SKM-1 (cell line): Measurements from ENCODE around the gene C22orf42.
"Not testable (repeated sequence)": the region's sequence is repeated elsewhere in the genome, so short reads cannot be mapped to it uniquely, and the experiment has no call there.

Experiments used
- DNase-seq: peaks from one replicate; lab custom pipeline; 2025; ENCODE audit not compliant: unreplicated experiment; lab: John Stamatoyannopoulos, UW

C22orf42 gene, protein sequence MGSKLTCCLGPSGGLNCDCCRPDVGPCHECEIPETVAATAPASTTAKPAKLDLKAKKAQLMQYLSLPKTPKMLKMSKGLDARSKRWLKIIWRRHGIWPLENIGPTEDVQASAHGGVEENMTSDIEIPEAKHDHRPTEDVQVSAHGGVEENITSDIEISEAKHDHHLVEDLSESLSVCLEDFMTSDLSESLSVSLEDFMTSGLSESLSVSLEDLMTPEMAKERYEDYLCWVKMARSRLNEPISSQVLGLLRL

DNA sequence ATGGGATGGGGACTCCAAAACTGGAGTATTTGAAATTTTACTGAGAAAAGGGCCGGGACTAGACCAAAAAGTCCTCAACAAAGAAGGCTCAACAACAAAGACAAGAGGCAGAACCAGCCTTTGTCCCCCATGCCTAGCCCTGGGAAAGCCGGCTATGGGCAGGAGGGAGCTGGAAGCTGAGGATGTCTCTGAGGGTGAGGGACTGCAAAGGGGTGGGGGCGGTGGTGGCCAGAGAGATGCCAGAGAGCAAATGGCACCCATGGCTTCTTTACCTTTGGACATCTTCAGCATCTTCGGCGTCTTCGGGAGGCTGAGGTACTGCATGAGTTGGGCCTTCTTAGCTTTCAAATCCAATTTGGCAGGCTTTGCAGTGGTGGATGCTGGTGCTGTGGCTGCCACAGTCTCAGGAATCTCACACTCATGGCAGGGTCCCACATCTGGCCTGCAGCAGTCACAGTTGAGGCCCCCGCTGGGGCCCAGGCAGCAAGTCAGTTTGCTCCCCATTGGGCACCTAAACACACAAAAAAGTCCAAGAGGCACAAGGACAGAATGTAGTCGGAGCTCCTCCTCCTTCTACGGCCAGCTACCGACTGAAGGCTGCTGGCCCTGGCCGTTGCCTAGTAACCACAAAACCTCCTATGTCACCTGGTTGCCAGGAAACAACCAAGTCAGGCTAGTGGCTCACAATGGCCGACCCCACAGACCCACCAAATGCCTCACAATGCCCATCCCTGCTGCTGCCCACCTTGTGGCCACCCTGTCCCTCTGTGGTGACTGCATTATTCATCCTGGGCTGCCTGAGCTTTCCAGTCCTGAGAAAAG is at the start of gene C22orf42:
Gene C22orf42, minus strand, starts transcription at position 592 of the 822 bp plus-strand sequence. Its CDS starts 88 bp downstream, at position 504.
- no peak for DNase-seq

DNA sequence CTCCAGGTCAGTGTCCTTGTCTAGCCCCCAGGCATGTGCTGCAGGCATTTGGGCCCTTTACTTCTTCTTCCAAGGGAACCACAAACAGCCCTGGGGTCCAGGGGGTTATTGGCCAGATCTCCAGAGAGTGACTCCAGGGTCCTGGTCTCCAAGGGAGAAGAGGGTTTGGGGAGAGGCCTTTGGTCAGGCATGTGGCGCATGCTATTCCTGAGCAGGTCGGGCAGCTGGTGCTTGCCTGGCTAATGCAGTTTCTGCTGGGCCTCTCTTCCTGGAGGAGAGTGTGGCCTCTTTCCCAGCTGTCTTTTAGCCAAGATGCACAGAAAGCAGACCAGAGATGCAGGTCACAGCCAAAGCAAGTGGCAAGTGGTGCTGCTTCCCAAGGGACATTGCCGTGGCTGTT is 49.6 kb upstream of the C22orf42 start:
- no peak for DNase-seq

DNA sequence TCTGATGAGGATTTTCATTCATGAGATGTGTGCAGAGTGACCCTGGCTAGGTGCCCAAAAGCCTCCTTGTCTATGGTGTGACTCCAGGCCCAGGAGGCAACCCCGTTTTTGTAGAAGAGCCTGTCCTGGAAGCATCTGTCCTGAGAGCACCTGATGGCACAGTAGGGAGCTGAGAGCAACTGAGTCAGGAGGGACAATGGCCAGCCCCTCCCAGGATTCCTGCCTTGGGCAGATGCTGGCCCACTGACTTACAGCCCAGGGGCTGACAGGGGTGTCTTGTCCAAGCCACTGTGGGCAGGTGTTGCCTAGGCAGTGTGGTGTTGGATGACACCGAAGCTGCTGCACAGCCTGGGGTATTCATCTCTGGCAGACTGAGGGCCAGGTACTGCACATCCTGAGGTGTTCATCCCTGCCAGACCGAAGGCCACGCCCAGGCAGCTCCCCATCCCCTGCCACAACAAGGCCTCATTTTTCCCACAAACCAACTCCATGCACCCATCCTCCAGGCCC is 48.9 kb upstream of the C22orf42 start:
- no peak for DNase-seq

DNA sequence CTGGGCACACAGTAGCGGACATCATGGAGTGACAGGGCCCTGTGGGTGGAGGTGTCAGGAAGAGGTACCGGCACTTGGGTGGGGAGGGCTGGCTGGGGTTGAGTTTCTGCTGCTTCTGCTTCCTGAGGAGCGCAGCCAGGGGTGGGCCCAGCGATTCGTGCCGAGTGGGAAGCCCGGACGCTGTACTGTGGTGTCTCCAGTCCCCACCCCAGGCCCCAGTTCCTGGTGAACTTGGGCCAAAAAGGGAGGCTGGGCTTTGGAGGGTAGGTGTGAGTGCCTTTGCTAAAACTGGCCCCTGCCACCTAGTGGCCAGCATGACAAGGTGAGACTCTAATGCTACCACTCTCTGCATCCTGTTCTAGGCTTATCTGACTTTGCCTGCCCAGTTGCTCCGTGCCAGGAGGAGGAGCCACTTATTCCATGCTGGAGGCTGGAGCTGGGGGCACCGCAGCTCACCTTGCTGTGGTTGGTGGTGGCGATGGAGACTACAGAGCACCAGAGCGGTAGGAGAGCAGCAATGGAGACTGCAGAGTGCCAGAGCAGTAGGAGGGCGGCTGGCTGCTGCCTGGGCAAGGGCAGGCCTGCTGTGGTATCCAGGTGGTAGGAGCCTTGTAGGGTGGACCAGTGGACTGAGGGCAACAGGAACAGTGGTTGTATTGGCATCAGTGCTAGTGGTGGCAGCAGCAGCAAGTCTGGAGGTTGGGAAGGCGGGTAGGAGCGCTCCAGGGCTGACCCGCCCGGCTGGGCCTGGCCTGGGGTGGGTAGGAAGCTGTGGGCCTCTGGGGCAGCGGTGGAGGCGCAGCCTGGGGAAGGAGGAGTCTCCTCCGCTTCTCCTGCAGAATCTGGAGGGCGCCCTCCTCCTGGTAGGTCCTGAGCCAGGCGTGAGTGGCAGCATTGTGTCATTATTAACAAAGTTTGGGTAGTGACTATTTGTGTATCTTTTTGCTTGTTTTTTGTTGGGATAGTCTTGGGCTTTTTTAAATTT is 48.0 kb upstream of the C22orf42 start:
- peak; percentile 20 for DNase-seq

DNA sequence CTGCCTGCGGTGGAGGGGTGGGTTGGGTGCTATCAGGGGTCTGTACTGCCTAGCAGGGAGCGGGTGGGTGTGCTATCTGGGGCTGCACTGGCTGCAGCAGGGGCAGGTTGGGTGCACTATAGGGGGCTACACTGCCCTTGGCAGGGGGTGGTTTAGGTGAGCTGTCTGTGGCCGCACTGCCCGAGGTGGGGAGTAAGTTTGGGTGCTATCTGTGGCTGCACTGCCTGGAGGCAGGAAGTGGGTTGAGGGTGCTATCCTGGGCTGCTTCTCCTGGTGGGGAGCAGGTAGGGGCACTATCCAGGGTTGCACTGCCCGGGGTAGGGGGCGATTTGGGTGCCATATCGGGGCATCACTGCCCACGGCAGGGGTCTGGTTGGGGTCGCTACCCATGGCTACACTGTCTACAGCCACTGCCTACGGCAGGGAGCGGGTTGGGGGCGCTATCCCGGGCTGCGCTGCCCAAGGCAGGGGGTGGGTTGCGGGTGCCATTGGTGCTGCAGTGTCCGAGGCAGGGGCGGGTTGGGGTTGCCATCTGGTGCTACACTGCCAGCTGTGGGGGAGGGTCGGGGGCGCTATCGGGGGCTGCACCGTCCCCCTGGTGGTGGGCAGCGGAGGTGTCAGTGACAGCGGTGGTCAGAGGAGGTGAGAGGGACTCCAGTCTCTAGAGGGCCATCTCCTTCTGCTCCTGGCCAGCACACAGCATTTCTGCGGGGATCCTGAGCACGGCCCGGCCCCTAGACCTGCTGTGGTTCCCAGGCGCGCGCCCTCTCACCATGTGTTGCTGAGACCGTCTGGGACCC is 47.1 kb upstream of the C22orf42 start:
- no peak for DNase-seq

DNA sequence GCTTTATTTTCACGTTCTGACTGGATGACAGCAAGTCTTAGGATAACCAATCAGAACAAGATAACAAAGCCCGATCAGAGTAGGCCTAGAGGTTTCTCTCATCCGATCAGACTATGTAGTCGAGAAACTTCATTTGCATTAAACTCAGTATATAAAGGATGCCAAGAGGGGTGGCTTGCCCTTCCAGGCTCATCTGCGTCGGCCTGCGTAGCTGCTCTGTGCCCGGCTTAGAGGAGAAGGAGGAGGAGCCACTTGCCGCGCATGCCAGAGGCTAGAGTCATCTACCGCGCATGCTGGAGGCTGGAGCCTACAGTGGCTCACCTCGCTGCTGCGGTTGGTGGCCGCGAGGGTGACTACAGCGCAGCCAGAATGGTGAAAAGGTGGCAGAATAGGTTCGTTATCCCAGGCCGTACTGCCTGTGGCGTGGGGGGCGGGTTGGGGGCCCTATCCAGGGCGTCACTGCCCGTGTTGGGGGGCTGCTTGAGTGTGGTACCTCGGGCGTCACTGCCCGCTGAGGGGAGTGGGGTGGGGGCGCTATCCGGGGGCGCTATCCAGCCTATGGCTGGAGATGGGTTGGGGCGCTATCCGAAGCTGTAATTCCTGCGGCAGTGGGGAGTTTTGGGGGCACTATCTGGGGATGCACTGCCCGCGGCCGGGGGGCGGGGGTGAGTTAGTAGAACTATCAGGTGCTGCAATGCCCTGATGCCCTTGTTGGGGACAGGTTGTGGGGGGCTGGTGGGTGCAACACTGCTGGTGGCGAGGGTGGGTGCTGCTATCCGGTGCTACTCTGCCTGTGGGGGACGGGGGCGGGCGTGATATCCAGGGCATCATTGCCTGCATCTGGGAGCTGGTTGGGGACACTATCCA is 46.0 kb upstream of the C22orf42 start, which contains the start of gene RFPL2:
Gene RFPL2, minus strand, starts transcription at position 218 of the 867 bp plus-strand sequence. CDS start 2,622 bp downstream, outside the sequence.
- no peak for DNase-seq

DNA sequence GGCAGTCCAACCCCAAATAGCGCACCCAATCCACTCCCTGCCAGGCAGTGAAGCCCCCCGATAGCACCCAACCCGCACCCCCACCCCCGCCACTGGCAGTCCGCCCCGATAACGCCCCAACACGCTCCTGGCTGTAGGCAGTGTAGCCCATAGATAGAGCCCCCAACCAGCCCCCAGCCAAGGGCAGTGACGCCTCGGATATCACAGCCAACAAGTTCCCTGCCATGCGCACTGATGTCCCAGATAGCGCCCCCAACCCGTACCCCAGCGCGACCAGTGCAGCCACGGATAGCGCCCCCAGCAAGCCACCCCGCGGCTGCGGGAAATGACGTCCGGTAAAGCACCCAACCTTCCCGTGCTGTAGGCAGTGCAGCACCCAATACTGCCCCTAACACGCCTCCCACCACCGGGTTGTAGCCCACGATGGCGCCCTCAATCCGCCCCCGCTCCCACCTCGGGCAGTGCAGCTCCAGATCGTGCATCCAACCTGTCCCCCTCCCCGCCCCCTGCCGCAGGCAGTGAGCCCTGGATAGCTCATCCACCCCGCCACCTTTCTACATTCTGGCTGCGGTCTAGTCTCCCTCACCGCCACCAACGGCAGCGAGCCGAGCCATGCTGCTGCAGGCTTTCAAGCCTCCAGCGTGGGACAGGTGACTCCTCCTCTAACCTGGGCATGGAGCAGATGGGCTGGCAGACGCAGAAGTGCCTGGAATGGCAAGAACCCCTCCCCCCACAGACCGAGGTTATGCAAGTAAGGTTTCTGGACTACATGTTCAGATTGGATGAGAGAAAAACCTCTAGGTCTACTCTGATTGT is 45.1 kb upstream of the C22orf42 start:
- no peak for DNase-seq

DNA sequence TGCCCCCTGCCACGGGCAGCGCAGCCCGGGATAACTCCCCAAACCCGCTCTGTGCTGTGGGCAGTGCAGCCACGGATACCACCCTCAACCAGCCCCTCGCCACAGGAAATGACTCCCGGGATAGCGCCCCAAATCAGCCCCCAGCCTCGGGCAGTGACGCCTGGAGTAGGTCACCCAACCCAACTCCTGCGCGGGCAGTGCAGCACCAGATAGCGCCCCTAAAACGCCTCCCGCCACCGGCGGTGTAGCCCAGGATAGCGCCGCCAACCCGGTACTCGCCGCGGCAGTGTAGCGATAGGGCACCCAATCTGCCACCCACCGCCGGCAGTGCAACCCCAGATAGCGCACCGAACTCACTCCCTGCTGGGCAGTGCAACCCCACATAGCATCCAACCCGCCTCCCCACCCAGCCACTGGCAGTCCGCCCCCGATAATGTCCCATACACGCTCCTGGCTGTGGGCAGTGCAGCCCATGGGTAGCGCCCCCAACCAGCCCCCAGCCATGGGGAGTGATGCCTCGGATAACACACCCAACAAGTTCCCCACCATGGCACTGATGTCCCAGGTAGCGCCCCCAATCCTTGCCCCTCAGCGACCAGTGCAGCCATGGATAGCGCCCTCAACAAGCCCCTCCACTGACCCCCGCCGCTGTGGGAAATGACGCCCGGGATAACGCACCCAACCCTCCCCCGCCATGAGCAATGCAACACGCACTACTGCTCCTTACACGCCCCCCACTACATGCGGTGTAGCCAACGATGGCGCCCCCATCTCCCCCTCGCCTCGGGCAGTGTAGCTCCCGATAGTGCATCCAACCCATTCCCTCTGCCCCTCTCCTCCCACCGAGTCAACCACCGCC is 44.3 kb upstream of the C22orf42 start:
- DNase-seq = no peak

DNA sequence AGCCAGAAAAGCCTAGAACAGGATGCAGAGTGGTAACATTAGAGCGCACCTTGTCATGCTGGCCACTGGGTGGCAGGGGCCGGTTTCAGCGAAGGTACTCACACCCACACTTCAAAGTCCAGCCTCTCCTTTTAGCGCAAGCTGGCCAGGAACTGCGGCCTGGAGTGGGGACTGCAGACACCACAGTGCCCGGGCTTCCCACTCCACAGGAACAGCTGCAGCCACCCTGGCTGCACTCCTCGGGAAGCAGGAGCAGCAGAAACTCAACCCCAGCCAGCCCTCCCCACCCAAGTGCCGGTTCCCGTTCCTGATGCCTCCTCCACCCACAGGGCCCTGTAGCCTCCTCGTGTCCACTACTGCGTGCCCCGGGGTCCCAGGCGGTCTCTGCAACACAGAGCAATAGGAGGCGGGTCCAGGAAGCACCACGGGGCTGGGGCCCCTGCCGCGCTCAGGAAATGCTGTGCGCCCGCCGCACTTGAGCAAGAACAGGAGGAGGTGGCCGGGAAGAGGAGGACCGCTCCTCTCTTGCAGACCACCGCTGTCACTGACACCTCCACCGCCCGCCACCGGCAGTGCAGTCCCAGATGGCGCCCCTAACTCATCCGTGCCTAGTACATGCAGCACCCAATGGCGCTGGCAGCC is 43.6 kb upstream of the C22orf42 start:
- DNase-seq = peak; percentile 42

DNA sequence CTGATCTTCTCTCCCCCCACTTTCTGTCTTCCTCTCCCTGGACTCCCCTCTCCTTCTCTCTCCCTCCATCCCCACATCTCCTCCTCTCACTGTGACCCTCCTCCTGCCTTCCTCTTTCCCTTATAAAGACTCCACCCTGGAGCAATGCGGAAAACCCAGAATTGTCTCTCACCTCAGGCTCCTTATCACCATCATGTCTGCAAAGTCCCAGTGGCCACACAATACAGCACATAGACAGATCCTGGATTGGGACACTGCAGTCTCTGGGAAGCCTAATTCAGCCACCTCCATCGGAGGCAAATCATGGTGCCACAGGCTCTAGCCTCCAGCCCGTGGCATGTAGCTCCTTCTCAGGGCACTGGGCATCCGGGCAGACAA is 43.0 kb upstream of the C22orf42 start:
- no peak for DNase-seq

DNA sequence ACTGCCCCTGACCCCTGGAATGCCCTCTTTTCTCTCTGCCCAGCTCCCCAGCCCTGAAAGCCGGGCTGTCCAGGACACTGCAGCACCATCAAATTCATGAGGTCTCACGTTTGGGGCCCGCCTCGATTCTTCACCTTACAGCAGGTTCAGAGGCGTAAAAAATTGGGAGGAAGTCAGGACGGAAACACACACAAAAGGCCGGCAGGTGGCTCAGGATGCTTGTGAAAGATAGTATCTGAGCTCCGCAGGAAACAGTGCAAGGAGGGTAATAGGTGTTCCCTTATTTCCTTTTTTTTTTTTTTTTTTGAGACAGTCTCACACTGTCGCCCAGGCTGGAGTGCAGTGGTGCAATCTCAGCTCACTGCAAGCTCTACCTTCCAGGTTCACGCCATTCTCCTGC is 41.6 kb upstream of the C22orf42 start:
- no peak for DNase-seq

DNA sequence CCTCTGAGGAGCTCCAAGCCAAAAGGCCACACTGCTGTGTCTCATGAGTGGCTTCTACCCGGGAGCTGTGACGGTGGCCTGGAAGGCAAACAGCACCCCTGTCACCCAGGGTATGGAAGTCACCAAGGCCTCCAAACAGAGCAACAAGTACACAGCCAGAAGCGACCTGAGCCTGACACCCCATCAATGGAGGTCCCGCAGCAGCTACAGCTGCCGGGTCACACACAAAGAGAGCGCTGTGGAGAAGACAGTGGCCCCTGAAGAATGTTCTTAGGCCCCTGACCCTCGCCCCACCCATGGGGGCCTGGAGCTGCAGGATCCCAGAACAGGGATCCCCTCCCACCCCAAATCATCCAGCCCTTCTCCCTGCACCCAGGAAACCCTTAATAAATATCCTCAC is 40.9 kb upstream of the C22orf42 start:
- DNase-seq = no peak

DNA sequence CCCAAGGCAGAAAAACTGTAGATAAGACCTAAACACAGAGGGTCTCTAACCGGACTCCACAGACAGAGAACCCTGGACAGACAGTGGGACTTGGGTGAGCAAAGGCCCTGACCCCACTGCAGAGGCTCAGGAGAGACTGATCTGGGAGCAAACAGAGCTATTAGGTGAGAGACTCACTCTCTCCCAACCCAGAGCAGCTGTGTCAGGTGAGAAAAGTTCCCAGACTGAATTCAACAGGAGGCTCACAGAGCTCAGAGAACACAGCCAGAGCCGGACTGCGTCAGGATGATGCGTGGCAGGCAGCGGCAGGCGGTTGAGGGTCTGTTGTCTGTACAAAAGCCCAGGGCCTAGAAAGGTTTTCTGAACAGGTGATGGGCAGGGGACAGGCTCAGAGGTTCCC is 40.2 kb upstream of the C22orf42 start:
- DNase-seq = no peak

DNA sequence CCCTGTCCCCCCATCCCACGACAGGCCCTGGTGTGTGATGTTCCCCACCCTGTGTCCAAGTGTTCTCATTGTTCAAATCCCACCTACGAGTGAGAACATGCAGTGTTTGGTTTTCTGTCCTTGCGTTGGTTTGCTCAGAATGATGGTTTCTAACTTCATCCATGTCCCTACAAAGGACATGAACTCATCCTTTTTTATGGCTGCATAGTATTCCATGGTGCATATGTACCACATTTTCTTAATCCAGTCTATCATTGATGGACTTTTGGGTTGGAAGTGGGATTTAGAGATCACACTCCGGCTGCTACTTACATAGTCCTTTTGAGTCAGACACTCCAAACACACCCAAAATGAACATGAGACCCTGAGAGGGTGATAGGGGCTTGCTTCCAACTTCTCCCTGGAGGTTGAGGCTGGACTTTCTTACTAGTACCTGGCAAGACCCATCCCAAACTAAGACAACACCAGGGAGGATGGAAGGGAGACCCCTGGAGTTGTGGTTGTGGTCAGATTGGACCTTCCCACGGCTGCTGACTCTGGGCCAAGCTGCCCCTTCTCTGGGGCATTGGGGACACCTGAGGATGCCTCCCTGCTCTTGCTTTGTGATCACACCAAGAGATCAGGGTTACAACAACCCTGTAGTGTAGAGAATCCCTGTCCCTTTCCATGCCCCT is 38.6 kb upstream of the C22orf42 start:
- not testable (repeated sequence) for DNase-seq

DNA sequence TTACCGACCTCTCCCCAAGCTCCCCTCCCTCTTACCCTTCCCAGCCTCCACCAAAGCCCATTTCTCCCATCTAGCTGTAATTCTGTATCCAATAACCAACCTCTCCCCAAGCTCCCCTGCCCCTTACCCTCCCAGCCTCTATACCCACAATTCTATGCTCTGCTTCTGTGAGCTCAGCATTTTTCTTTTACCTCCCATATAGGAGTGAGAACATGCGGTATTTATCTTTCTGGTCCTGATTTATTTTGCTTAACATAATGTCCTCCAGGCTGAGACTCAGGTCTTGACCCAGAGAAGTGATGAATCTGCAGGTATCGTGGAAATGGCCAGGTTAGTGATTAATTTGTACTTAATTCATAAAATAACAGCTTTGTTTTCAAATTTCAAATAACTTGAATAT is 36.8 kb upstream of the C22orf42 start:
- not testable (repeated sequence) for DNase-seq

DNA sequence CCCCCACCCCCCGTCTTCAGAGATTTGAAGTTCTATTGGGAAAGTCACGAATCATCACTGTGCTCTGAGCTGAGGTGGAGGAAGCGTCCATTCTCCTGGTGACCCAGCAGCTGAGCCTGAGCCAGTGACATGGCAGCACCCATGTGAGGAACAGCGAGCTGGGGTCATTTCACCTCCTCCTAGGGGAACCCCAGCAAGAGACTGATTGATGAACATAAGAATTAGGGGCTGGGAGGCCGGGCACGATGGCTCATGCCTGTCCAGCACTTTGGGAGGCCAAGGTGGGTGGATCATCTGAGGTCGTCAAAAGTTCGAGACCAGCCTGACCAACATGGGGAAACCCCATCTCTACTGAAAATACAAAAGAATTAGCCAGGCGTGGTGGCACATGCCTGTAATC is 34.2 kb upstream of the C22orf42 start:
- not testable (repeated sequence) for DNase-seq
